Endothelial cell of umbilical vein (primary cell): ENCODE data around the gene EXOC6B.

Experiments used
- CTCF ChIP-seq, 2 donors: IDR thresholded peaks; 1 replicate in 1 of 2; 2 replicates in 1 of 2; pipeline ENCODE4 v1.5.1; 2011; ENCODE audit warnings: low read length in 2 of 2, mild to moderate bottlenecking in 2 of 2, moderate library complexity in 2 of 2, control low read depth in 1 of 2, inconsistent platforms in 1 of 2, low read depth in 1 of 2; ENCODE audit not compliant: insufficient read depth in 1 of 2; ENCODE audit errors: extremely low read depth in 1 of 2
- MYC ChIP-seq: IDR thresholded peaks from one replicate; pipeline ENCODE4 v1.6.1; 2011; ENCODE audit warnings: mild to moderate bottlenecking, low read depth, low read length
- POLR2A ChIP-seq: IDR thresholded peaks from 2 replicates; pipeline ENCODE4 v1.6.1; 2012; ENCODE audit warnings: low read depth, mild to moderate bottlenecking, control low read depth, low read length
- POLR2AphosphoS5 ChIP-seq: IDR thresholded peaks from 2 replicates; pipeline ENCODE4 v1.6.1; 2012; ENCODE audit warnings: low read depth, mild to moderate bottlenecking, control low read depth, low read length, moderate library complexity; ENCODE audit not compliant: insufficient read depth

- TF ChIP-seq MYC (no peak), CTCF (IDR thresholded peaks at IDR 0.05; ENCODE audit: extremely low read depth in 1 of 2, insufficient read depth in 1 of 2, low read depth in 1 of 2, low read length in 2 of 2) (no peak), POLR2AphosphoS5 (no peak), POLR2A (no peak)
Observed at GRCh38 chr2:72134997-72135800, 690.6 kb downstream of the EXOC6B start.
